Neural crest cell (in vitro differentiated cells): ENCODE results near the gene NDE1. TPM values are rescaled to one million over a fixed set of nuclear protein-coding genes. Genes with fewer than 3 reads are reported as not detected.
A peak's percentile ranks its signal among the peaks of the same experiment; 100 is the strongest.

Experiments used
- DNase-seq: peaks from one replicate; pipeline ENCODE4 v3.0.0; 2021; ENCODE audit warnings: low read depth, mixed read lengths, low spot score
- H3K27ac Mint-ChIP-seq: one replicate; pipeline ENCODE4 v1.8.0; 2021; ENCODE audit warnings: mild to moderate bottlenecking, mixed read lengths; ENCODE audit not compliant: unreplicated experiment
- H3K27me3 Mint-ChIP-seq: 2 replicates; pipeline ENCODE4 v1.8.0; 2021; ENCODE audit warnings: low read depth, mild to moderate bottlenecking, mixed read lengths
- H3K36me3 Mint-ChIP-seq: 2 replicates; pipeline ENCODE4 v1.8.0; 2021; ENCODE audit warnings: low read depth, mild to moderate bottlenecking, mixed read lengths
- H3K4me1 Mint-ChIP-seq: 2 replicates; pipeline ENCODE4 v1.8.0; 2021; ENCODE audit warnings: mixed read lengths
- H3K4me3 Mint-ChIP-seq: one replicate; pipeline ENCODE4 v1.8.0; 2021; ENCODE audit warnings: mild to moderate bottlenecking, mixed read lengths
- H3K9me3 Mint-ChIP-seq: 2 replicates; pipeline ENCODE4 v1.8.0; 2021; ENCODE audit warnings: mixed read lengths
- CTCF ChIP-seq: fragments of 200-600 bp; sonication (generic); conservative IDR thresholded peaks from 2 replicates; pipeline ENCODE4 v1.5.0; 2021; ENCODE audit warnings: antibody characterized with exemption, mild to moderate bottlenecking
- total RNA-seq: library from RNA; stranded (reverse); gene quantifications from 2 replicates; pipeline ENCODE4 v1.2.1, GENCODE V29; 2021

NDE1 gene
- total RNA-seq, 1 donor from 2014 or later: 72.2 TPM

- H3K9me3 Mint-ChIP-seq: peaks cover 8% of the 10 kb centered on the region
- no peak overlapping the region for H3K27ac Mint-ChIP-seq
- TF ChIP-seq CTCF: no peak
- no peaks in the 10 kb centered on the region for H3K36me3 Mint-ChIP-seq
- H3K27me3 Mint-ChIP-seq: peaks cover 16% of the 10 kb centered on the region
- H3K4me1 Mint-ChIP-seq: no peaks in the 10 kb centered on the region
- H3K4me3 Mint-ChIP-seq: no peak overlapping the region
- no peak for DNase-seq
Measured at GRCh38 chr16:15757630-15758251, 107.7 kb downstream of the NDE1 start.

- Mint-ChIP-seq H3K27me3 (peaks cover 17% of the 10 kb centered on the region), H3K36me3 (no peaks in the 10 kb centered on the region)
Measured at GRCh38 chr16:15759070-15759469, 109.0 kb downstream of the NDE1 start.

GRCh38 chr16:15760129-15760528 is 110.1 kb downstream of the NDE1 start:
- TF ChIP-seq CTCF: no peak
- Mint-ChIP-seq H3K27ac (no peak overlapping the region), H3K9me3 (peaks cover 6% of the 10 kb centered on the region), H3K36me3 (no peaks in the 10 kb centered on the region), H3K4me3 (no peak overlapping the region), H3K27me3 (peaks cover 20% of the 10 kb centered on the region), H3K4me1 (no peaks in the 10 kb centered on the region)
- DNase-seq: no peak

More at GRCh38 chr16:15759070-15759469, 109.0 kb downstream of the NDE1 start:
- Mint-ChIP-seq H3K4me3 (no peak overlapping the region), H3K4me1 (no peaks in the 10 kb centered on the region), H3K9me3 (peaks cover 8% of the 10 kb centered on the region), H3K27ac (no peak overlapping the region)
- TF ChIP-seq CTCF: no peak
- DNase-seq: no peak

GRCh38 chr16:15764112-15764511 is 114.1 kb downstream of the NDE1 start:
- Mint-ChIP-seq H3K27me3 (peaks cover 20% of the 10 kb centered on the region), H3K36me3 (no peaks in the 10 kb centered on the region), H3K9me3 (peaks cover 8% of the 10 kb centered on the region), H3K27ac (no peak overlapping the region), H3K4me1 (peaks cover 4% of the 10 kb centered on the region), H3K4me3 (no peak overlapping the region)
- no peak for TF ChIP-seq CTCF
- DNase-seq: no peak

GRCh38 chr16:15765116-15765515 is 115.1 kb downstream of the NDE1 start:
- Mint-ChIP-seq H3K4me3 (no peak overlapping the region), H3K27me3 (peaks cover 18% of the 10 kb centered on the region), H3K36me3 (no peaks in the 10 kb centered on the region), H3K4me1 (peaks cover 6% of the 10 kb centered on the region), H3K9me3 (peaks cover 6% of the 10 kb centered on the region), H3K27ac (peak overlapping the region; percentile 7)
- no peak for TF ChIP-seq CTCF
- DNase-seq: no peak
